Endothelial cell of umbilical vein (primary cell): Measurements from ENCODE around the gene USP40. TPM values are rescaled to one million over a fixed set of nuclear protein-coding genes. Genes with fewer than 3 reads are reported as not detected.

ENCODE experiments used
- BruUV-seq: library from RNA; stranded (reverse); fragments of 400-500 nt; replicated peaks from 2 replicates; lab custom pipeline; 2021; lab: Mats Ljungman, UMichigan
- CTCF ChIA-PET: fragments of 300-600, 350-600 bp; sonication (Branson Sonifier 250); formaldehyde crosslinking; loops from one replicate; lab custom pipeline; 2021; ENCODE audit warnings: antibody characterized with exemption, inconsistent platforms; lab: Charles Lee
- POLR2A ChIA-PET: fragments of 300-600, 350-600 bp; sonication (Branson Sonifier 250); formaldehyde crosslinking; loops from one replicate; lab custom pipeline; 2021; ENCODE audit warnings: antibody characterized with exemption, inconsistent platforms; lab: Charles Lee
- DNase-seq: peaks from one replicate; pipeline ENCODE4 v3.0.0-alpha.2; 2011; ENCODE audit warnings: low read depth, low spot score
- FAIRE-seq: peaks from 2 replicates; lab custom pipeline; 2011; peaks lifted over from hg19 to GRCh38; lab: Jason Lieb, UNC
- H2AFZ ChIP-seq: 2 replicates; pipeline ENCODE4 v1.6.0; 2012; ENCODE audit warnings: low read depth, low read length, control low read depth, inconsistent platforms
- H3K27ac ChIP-seq: 2 replicates; pipeline ENCODE4 v1.5.1; 2011; ENCODE audit warnings: low read depth, mild to moderate bottlenecking, control low read depth, low read length, moderate library complexity; ENCODE audit not compliant: insufficient read depth
- H3K27me3 ChIP-seq, 2 experiments: 2 replicates each; pipeline versions ENCODE4 v1.6.0 to v1.6.1; 2011; ENCODE audit warnings: low read length in 2 of 2, mixed read lengths in 1 of 2; ENCODE audit not compliant: control insufficient read depth in 2 of 2, insufficient read depth in 2 of 2
- H3K36me3 ChIP-seq, 2 experiments: 2 replicates in 1 of 2; 3 replicates in 1 of 2; pipeline ENCODE4 v1.5.1; 2011; ENCODE audit warnings: low read length in 2 of 2, mild to moderate bottlenecking in 1 of 2, moderate library complexity in 1 of 2; ENCODE audit not compliant: control insufficient read depth in 2 of 2, insufficient read depth in 2 of 2; ENCODE audit errors: extremely low read depth in 1 of 2
- H3K4me1 ChIP-seq: 3 replicates; pipeline ENCODE4 v1.5.1; 2011; ENCODE audit warnings: mild to moderate bottlenecking, low read length; ENCODE audit not compliant: control insufficient read depth, insufficient read depth; ENCODE audit errors: extremely low read depth
- H3K4me2 ChIP-seq: 2 replicates; pipeline ENCODE4 v1.6.1; 2011; ENCODE audit warnings: low read length, control low read depth, mixed read lengths; ENCODE audit not compliant: insufficient read depth
- H3K4me3 ChIP-seq, 3 experiments: fragments of 200-600 bp in 1 of 3; sonication (generic), shearing (Covaris generic) in 1 of 3; replicated peaks in 1 of 3; 2 replicates each; pipeline ENCODE4 v1.5.1; 2011 to 2016; ENCODE audit warnings: control low read depth in 3 of 3, low read length in 3 of 3, mild to moderate bottlenecking in 2 of 3, inconsistent platforms in 1 of 3, low read depth in 1 of 3, moderate library complexity in 1 of 3; ENCODE audit not compliant: insufficient read depth in 1 of 3
- H3K79me2 ChIP-seq: 2 replicates; pipeline ENCODE4 v1.6.0; 2012; ENCODE audit warnings: low read length, inconsistent platforms; ENCODE audit not compliant: control insufficient read depth, insufficient read depth
- H3K9ac ChIP-seq: replicated peaks from 2 replicates; pipeline ENCODE3; 2011; ENCODE audit warnings: low read length, control low read depth; ENCODE audit not compliant: insufficient read depth; ENCODE audit errors: extremely low read depth
- H3K9me1 ChIP-seq: replicated peaks from 3 replicates; pipeline ENCODE4 v1.6.0; 2011; ENCODE audit warnings: mild to moderate bottlenecking, low read length; ENCODE audit not compliant: control insufficient read depth, insufficient read depth; ENCODE audit errors: extremely low read depth
- H3K9me3 ChIP-seq: replicated peaks from 2 replicates; pipeline ENCODE4 v1.5.1; 2012; ENCODE audit warnings: low read length, inconsistent platforms; ENCODE audit not compliant: control insufficient read depth, insufficient read depth
- H4K20me1 ChIP-seq: replicated peaks from 2 replicates; pipeline ENCODE3; 2011; ENCODE audit warnings: mild to moderate bottlenecking, low read length; ENCODE audit not compliant: control insufficient read depth, insufficient read depth; ENCODE audit errors: extremely low read depth
- CTCF ChIP-seq, 2 donors: IDR thresholded peaks; 1 replicate in 1 of 2; 2 replicates in 1 of 2; pipeline ENCODE4 v1.5.1; 2011; ENCODE audit warnings: low read length in 2 of 2, mild to moderate bottlenecking in 2 of 2, moderate library complexity in 2 of 2, control low read depth in 1 of 2, inconsistent platforms in 1 of 2, low read depth in 1 of 2; ENCODE audit not compliant: insufficient read depth in 1 of 2; ENCODE audit errors: extremely low read depth in 1 of 2
- EZH2 ChIP-seq: IDR thresholded peaks from 2 replicates; pipeline ENCODE4 v1.6.1; 2012; ENCODE audit warnings: borderline replicate concordance, low read depth, mild to moderate bottlenecking, moderate library complexity, low read length, inconsistent platforms; ENCODE audit not compliant: severe bottlenecking
- FOS ChIP-seq: IDR thresholded peaks from 2 replicates; pipeline ENCODE4 v1.6.1; 2011; ENCODE audit warnings: mild to moderate bottlenecking, low read length, moderate library complexity, borderline replicate concordance; ENCODE audit not compliant: insufficient read depth
- GATA2 ChIP-seq: IDR thresholded peaks from 2 replicates; pipeline ENCODE4 v1.7.0; 2011; ENCODE audit warnings: low read depth, mild to moderate bottlenecking, moderate library complexity, mixed read lengths, low read length; ENCODE audit not compliant: insufficient read length, insufficient read depth
- JUN ChIP-seq: IDR thresholded peaks from 2 replicates; pipeline ENCODE4 v1.6.1; 2011; ENCODE audit warnings: borderline replicate concordance, low read depth; ENCODE audit not compliant: insufficient read length, insufficient read depth
- MAX ChIP-seq: IDR thresholded peaks from 2 replicates; pipeline ENCODE4 v1.6.1; 2011; ENCODE audit not compliant: insufficient read depth, insufficient read length
- MYC ChIP-seq: IDR thresholded peaks from one replicate; pipeline ENCODE4 v1.6.1; 2011; ENCODE audit warnings: mild to moderate bottlenecking, low read depth, low read length
- POLR2A ChIP-seq: IDR thresholded peaks from 2 replicates; pipeline ENCODE4 v1.6.1; 2012; ENCODE audit warnings: low read depth, mild to moderate bottlenecking, control low read depth, low read length
- POLR2AphosphoS5 ChIP-seq: IDR thresholded peaks from 2 replicates; pipeline ENCODE4 v1.6.1; 2012; ENCODE audit warnings: low read depth, mild to moderate bottlenecking, control low read depth, low read length, moderate library complexity; ENCODE audit not compliant: insufficient read depth
- dilution Hi-C: fragments of 300-500 bp; cut with MboI; formaldehyde crosslinking; loops from one replicate; pipeline ENCODE4 v1.15.0; 2019; ENCODE audit warnings: low sequenced_read_pairs; ENCODE audit not compliant: extremely low pct_ligation_motif_present
- intact Hi-C: fragments of 100-400 bp; cut with micrococcal nuclease; formaldehyde crosslinking; loops from one replicate; pipeline ENCODE4 v1.10.0; 2022
- polyA plus RNA-seq, 4 experiments: library from polyadenylated mRNA; depleted of rRNA in 3 of 4; stranded (reverse) in 3 of 4; unstranded in 1 of 4; fragments of >200 nt; gene quantifications; 2 replicates each; pipeline versions ENCODE4 v1.2.1 to v1.2.3, GENCODE V29; 2011 to 2012; ENCODE audit warnings: missing spikeins in 1 of 4
- total RNA-seq: library from RNA; stranded (reverse); gene quantifications from 2 replicates; pipeline ENCODE4 v1.2.3, GENCODE V29; 2021

USP40 gene
- total and polyA plus RNA-seq, 2 donors (not counting 3 experiments of a cell fraction or from before 2014, with no cell fraction given), result 32.2 to 32.5 TPM

- no peaks in the 10 kb centered on the region for H3K79me2 ChIP-seq
- H3K36me3 ChIP-seq, result peaks cover 0 to 6% of the 10 kb centered on the region in 2 experiments
- H3K4me1 ChIP-seq, result no peaks in the 10 kb centered on the region
- no peak for FAIRE-seq
- no peak overlapping the region for H3K4me2 ChIP-seq
- H3K27me3 ChIP-seq, result no peaks in the 10 kb centered on the region
- DNase-seq, result no peak
- dilution Hi-C loops (no loop called here), intact Hi-C loops (no loop called here)
- H3K9me3 ChIP-seq, result no peaks in the 10 kb centered on the region
- CTCF ChIA-PET, result no interaction called here
- no peaks in the 10 kb centered on the region for H4K20me1 ChIP-seq
- TF ChIP-seq CTCF (IDR thresholded peaks at IDR 0.05; ENCODE audit: extremely low read depth in 1 of 2, insufficient read depth in 1 of 2, low read depth in 1 of 2, low read length in 2 of 2) (no peak), FOS (no peak), MYC (no peak), EZH2 (no peak)
- no peak overlapping the region for H3K9ac ChIP-seq
- no peak overlapping the region for H2AFZ ChIP-seq
- H3K27ac ChIP-seq, result no peak overlapping the region
- no peak overlapping the region for H3K4me3 ChIP-seq
- POLR2A ChIA-PET, result no interaction called here
- H3K9me1 ChIP-seq, result no peaks in the 10 kb centered on the region
- BruUV-seq, result no TSS peak
Observed at GRCh38 chr2:233470839-233471238, 95.7 kb downstream of the USP40 start.

GRCh38 chr2:233470011-233470687 is 96.4 kb downstream of the USP40 start:
- TF ChIP-seq MYC (no peak), JUN (no peak), EZH2 (no peak), POLR2AphosphoS5 (no peak), FOS (no peak), GATA2 (no peak), MAX (no peak), POLR2A (no peak), CTCF (IDR thresholded peaks at IDR 0.05; ENCODE audit: extremely low read depth in 1 of 2, insufficient read depth in 1 of 2, low read depth in 1 of 2, low read length in 2 of 2) (no peak)
- no peak overlapping the region for H2AFZ ChIP-seq
- DNase-seq (no peak), FAIRE-seq (no peak)
- H3K4me1 ChIP-seq, result no peaks in the 10 kb centered on the region
- BruUV-seq, result no TSS peak
- intact Hi-C loops (no loop called here), dilution Hi-C loops (no loop called here)
- H3K4me3 ChIP-seq, result no peak overlapping the region
- no peak overlapping the region for H3K4me2 ChIP-seq
- no peak overlapping the region for H3K9ac ChIP-seq
- peaks cover 0 to 4% of the 10 kb centered on the region in 2 experiments for H3K36me3 ChIP-seq
- ChIA-PET CTCF (no interaction called here), POLR2A (no interaction called here)
- no peaks in the 10 kb centered on the region for H3K9me3 ChIP-seq
- H3K9me1 ChIP-seq, result no peaks in the 10 kb centered on the region
- H3K27me3 ChIP-seq, result no peaks in the 10 kb centered on the region
- H4K20me1 ChIP-seq, result no peaks in the 10 kb centered on the region
- no peaks in the 10 kb centered on the region for H3K79me2 ChIP-seq
- H3K27ac ChIP-seq, result no peak overlapping the region
